ENCODE results near the gene MRPS12.

MRPS12 gene

DNA sequence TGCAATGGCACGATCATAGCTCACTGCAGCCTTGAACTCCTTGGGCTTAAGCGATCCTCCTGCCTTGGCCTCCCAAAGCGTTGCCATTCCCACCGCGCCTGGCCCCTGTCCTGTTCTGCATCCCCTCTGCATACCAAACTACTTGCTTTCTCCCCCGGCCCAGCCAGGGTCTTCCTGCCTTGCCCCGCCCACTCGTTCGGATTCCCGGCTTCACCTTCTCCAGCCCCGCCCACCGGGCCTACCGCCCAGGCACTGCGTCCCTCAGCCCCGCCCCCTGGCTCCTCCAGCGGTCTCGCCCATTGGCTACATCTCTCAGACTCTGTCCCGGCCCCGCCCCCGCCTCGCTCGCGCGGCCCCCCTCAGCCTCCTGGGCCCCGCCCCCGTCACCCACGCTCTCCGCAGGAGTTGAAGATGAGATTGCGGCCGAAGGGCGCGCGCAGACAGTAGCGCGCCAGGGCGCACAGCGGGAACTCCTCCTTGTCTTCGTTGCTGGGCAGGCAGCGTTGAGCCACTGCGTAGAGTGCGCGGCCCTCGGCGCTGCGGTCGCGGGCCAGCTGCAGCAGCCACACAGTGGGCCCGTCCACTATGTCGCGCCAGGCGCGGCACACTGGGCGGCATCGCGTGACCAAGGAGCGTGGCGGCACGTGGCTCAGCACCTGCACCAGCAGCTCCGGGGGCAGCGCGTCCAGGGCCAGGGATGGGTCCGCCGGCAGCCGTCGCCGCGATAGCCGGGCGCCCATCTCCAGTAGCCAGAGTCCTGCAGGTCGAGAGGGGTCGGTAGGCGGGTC is 19.0 kb downstream of the MRPS12 start:
- TF ChIP-seq TOX (CRISPR knock-in tag; IDR thresholded peaks at IDR 0.05; ENCODE audit: borderline replicate concordance) (no peak), ZNF8 (CRISPR knock-in tag; IDR thresholded peaks at IDR 0.05) (no peak), ZFP3 (CRISPR knock-in tag; IDR thresholded peaks at IDR 0.05) (no peak), PPARA (CRISPR knock-in tag; IDR thresholded peaks at IDR 0.05; ENCODE audit: borderline replicate concordance) (no peak), OSR1 (CRISPR knock-in tag; IDR thresholded peaks at IDR 0.05) (no peak), SNAI2 (CRISPR knock-in tag; IDR thresholded peaks at IDR 0.05) (no peak), ARNTL (CRISPR knock-in tag; IDR thresholded peaks at IDR 0.05; ENCODE audit: borderline replicate concordance, low read depth) (no peak)
- TF ChIP-seq, protein P1, sequence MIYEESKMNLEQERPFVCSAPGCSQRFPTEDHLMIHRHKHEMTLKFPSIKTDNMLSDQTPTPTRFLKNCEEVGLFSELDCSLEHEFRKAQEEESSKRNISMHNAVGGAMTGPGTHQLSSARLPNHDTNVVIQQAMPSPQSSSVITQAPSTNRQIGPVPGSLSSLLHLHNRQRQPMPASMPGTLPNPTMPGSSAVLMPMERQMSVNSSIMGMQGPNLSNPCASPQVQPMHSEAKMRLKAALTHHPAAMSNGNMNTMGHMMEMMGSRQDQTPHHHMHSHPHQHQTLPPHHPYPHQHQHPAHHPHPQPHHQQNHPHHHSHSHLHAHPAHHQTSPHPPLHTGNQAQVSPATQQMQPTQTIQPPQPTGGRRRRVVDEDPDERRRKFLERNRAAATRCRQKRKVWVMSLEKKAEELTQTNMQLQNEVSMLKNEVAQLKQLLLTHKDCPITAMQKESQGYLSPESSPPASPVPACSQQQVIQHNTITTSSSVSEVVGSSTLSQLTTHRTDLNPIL (CRISPR knock-in tag; IDR thresholded peaks at IDR 0.05; ENCODE audit: low read depth) = no peak
- TF ChIP-seq, protein P2, sequence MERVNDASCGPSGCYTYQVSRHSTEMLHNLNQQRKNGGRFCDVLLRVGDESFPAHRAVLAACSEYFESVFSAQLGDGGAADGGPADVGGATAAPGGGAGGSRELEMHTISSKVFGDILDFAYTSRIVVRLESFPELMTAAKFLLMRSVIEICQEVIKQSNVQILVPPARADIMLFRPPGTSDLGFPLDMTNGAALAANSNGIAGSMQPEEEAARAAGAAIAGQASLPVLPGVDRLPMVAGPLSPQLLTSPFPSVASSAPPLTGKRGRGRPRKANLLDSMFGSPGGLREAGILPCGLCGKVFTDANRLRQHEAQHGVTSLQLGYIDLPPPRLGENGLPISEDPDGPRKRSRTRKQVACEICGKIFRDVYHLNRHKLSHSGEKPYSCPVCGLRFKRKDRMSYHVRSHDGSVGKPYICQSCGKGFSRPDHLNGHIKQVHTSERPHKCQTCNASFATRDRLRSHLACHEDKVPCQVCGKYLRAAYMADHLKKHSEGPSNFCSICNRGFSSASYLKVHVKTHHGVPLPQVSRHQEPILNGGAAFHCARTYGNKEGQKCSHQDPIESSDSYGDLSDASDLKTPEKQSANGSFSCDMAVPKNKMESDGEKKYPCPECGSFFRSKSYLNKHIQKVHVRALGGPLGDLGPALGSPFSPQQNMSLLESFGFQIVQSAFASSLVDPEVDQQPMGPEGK (CRISPR knock-in tag; IDR thresholded peaks at IDR 0.05; ENCODE audit: borderline replicate concordance) = no peak
- peak; percentile 78 for ATAC-seq

DNA sequence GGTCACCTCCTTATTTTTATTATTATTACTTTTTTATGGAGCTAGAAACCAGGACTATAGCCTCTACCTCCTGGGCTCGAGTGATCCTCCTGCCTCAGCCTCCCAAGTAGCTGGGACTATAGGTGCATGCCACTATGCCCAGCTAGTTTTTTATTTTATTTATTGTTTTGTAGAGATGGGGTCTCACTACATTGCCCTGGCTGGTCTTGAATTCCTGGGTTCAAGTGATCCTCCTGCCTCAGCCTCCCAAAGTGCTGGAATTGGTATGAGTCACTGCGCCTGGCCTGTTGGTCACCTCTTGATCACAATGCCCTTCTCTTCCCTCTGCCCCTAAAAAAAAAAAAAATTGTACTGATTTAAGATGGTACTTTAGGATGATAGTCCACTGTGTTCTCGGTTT is 20.4 kb downstream of the MRPS12 start:
- no peak for TF ChIP-seq OSR1 (CRISPR knock-in tag; IDR thresholded peaks at IDR 0.05)
- no peak for ATAC-seq

DNA sequence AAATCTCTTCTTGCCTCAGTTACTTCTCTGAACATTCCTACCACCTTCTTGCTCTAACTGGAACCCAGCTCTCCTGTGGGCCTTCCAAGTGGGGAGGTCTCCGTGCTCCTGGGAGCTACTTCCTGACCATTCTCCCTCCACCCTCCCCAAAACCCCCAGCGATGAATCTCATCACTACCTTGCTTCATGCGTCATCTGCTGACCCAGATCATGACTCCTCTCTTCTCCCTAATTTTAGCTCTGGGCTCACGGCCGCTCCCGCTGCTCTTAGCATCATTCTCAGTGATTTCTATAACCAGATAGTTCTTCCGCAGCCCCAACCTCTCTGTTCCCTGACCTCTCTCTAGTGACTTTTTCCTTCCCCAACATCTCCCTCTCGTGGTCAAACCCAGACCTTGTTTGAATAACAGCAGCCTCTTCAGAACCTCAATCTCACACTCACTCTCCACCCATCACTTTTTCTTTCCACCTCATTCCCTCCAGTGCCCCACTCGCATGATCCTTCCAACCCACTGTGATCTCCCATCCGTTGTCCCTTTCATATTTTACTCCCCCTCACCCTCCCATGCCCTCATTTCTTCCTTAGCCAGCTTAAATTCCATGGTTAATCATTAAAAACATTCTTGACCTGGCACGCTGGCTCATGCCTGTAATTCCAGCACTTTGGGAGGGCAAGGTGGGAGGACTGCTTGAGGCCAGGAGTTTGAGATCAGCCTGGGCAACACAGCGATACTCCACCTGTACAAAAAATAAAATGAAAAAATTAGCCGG is 21.8 kb downstream of the MRPS12 start:
- TF ChIP-seq, protein P1 (CRISPR knock-in tag; IDR thresholded peaks at IDR 0.05; ENCODE audit: low read depth) = no peak
- no peak for TF ChIP-seq ZNF565 (CRISPR knock-in tag; conservative IDR thresholded peaks at IDR 0.05; ENCODE audit: low read depth)
- TF ChIP-seq CSDC2 (CRISPR knock-in tag; IDR thresholded peaks at IDR 0.05) = no peak
- no peak for TF ChIP-seq ZC3H10 (CRISPR knock-in tag; IDR thresholded peaks at IDR 0.05)
- no peak for TF ChIP-seq BACH2 (CRISPR knock-in tag; IDR thresholded peaks at IDR 0.05; ENCODE audit: borderline replicate concordance)
- TF ChIP-seq ARNTL (CRISPR knock-in tag; IDR thresholded peaks at IDR 0.05; ENCODE audit: borderline replicate concordance, low read depth) = no peak
- no peak for TF ChIP-seq GLIS3 (CRISPR knock-in tag; IDR thresholded peaks at IDR 0.05)
- TF ChIP-seq ZNF8 (CRISPR knock-in tag; IDR thresholded peaks at IDR 0.05) = no peak
- TF ChIP-seq, protein P3, sequence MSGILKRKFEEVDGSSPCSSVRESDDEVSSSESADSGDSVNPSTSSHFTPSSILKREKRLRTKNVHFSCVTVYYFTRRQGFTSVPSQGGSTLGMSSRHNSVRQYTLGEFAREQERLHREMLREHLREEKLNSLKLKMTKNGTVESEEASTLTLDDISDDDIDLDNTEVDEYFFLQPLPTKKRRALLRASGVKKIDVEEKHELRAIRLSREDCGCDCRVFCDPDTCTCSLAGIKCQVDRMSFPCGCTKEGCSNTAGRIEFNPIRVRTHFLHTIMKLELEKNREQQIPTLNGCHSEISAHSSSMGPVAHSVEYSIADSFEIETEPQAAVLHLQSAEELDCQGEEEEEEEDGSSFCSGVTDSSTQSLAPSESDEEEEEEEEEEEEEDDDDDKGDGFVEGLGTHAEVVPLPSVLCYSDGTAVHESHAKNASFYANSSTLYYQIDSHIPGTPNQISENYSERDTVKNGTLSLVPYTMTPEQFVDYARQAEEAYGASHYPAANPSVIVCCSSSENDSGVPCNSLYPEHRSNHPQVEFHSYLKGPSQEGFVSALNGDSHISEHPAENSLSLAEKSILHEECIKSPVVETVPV (CRISPR knock-in tag; IDR thresholded peaks at IDR 0.05) = no peak
- TF ChIP-seq PPARA (CRISPR knock-in tag; IDR thresholded peaks at IDR 0.05; ENCODE audit: borderline replicate concordance) = no peak
- no peak for TF ChIP-seq ZNF70 (CRISPR knock-in tag; IDR thresholded peaks at IDR 0.05)
- no peak for TF ChIP-seq TCF4 (CRISPR knock-in tag; IDR thresholded peaks at IDR 0.05; ENCODE audit: borderline replicate concordance)
- TF ChIP-seq SNAI2 (CRISPR knock-in tag; IDR thresholded peaks at IDR 0.05) = no peak
- ATAC-seq = no peak

DNA sequence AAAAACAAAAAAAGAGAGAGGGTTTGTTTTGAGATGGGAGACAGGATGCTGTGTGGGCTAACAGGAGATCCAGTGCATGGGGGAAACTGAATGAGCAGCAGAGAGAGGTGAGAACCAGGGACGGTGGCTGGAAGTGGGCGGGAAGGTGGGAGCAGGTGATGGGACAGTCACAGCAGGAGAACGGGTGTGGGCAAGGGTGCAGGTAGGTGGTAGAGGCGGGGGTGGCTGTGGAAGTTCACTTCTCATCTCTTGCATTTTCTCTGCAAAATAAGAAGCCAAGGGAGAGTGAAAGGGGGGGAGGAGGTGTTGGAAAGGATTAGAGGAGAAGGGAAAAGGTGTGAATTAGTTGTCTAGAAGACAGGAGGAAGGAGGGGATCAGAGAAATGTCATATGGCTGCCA is 22.9 kb downstream of the MRPS12 start:
- TF ChIP-seq, protein P4, sequence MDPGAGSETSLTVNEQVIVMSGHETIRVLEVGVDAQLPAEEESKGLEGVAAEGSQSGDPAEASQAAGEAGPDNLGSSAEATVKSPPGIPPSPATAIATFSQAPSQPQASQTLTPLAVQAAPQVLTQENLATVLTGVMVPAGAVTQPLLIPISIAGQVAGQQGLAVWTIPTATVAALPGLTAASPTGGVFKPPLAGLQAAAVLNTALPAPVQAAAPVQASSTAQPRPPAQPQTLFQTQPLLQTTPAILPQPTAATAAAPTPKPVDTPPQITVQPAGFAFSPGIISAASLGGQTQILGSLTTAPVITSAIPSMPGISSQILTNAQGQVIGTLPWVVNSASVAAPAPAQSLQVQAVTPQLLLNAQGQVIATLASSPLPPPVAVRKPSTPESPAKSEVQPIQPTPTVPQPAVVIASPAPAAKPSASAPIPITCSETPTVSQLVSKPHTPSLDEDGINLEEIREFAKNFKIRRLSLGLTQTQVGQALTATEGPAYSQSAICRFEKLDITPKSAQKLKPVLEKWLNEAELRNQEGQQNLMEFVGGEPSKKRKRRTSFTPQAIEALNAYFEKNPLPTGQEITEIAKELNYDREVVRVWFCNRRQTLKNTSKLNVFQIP (CRISPR knock-in tag; IDR thresholded peaks at IDR 0.05; ENCODE audit: borderline replicate concordance, low read depth) = no peak
- TF ChIP-seq ZFP30 (CRISPR knock-in tag; IDR thresholded peaks at IDR 0.05) = no peak
- TF ChIP-seq GLIS3 (CRISPR knock-in tag; IDR thresholded peaks at IDR 0.05) = no peak
- no peak for ATAC-seq

Data from SK-N-SH treated with all-trans-retinoic acid at 6 μM for 48 hours (cell line).